Small intestine (tissue), 7 donors: ENCODE measurements around the gene TEX44. TPM values are rescaled to one million over a fixed set of nuclear protein-coding genes. Genes with fewer than 3 reads are reported as not detected.

Experiments used
- DNase-seq, 2 donors: peaks; one replicate each; pipeline versions ENCODE4 v3.0.0 to v3.0.0-alpha.2; 2013
- FAIRE-seq: peaks from 2 replicates; lab custom pipeline; 2012; peaks lifted over from hg19 to GRCh38; lab: Jason Lieb, UNC
- H3K27ac ChIP-seq, 3 donors: one replicate each; pipeline ENCODE4 v1.5.1; 2013; ENCODE audit warnings: low read length in 2 of 3, mild to moderate bottlenecking in 2 of 3, control low read depth in 1 of 3, inconsistent platforms in 1 of 3, low read depth in 1 of 3, moderate library complexity in 1 of 3
- H3K27me3 ChIP-seq, 3 donors: one replicate each; pipeline ENCODE4 v1.6.1; 2013; ENCODE audit warnings: low read length in 3 of 3, inconsistent platforms in 1 of 3; ENCODE audit not compliant: control insufficient read depth in 3 of 3, insufficient read depth in 3 of 3
- H3K36me3 ChIP-seq, 3 donors: one replicate each; pipeline ENCODE4 v1.6.1; 2013; ENCODE audit warnings: low read length in 3 of 3, inconsistent platforms in 1 of 3, low read depth in 1 of 3, mild to moderate bottlenecking in 1 of 3, moderate library complexity in 1 of 3; ENCODE audit not compliant: control insufficient read depth in 3 of 3, insufficient read depth in 2 of 3
- H3K4me1 ChIP-seq, 3 donors: one replicate each; pipeline ENCODE4 v1.6.1; 2013; ENCODE audit warnings: low read length in 2 of 3, inconsistent platforms in 1 of 3, low read depth in 1 of 3, mild to moderate bottlenecking in 1 of 3, moderate library complexity in 1 of 3; ENCODE audit not compliant: control insufficient read depth in 3 of 3, insufficient read depth in 2 of 3
- H3K4me3 ChIP-seq, 3 donors: one replicate each; pipeline ENCODE4 v1.5.1; 2013; ENCODE audit warnings: low read length in 3 of 3, control low read depth in 1 of 3, inconsistent platforms in 1 of 3, low read depth in 1 of 3, mild to moderate bottlenecking in 1 of 3, moderate library complexity in 1 of 3
- H3K9me3 ChIP-seq, 2 donors: one replicate each; pipeline ENCODE4 v1.6.1; 2013; ENCODE audit warnings: low read depth in 1 of 2, low read length in 1 of 2; ENCODE audit not compliant: control insufficient read depth in 2 of 2, insufficient read depth in 1 of 2
- WGBS, 3 donors: extraction: QIAGEN DNeasy Blood & Tissue Kit; methylation state at CpG; one replicate each; pipeline ENCODE4 v1.1.7; 2013; 5-methylcytosine and 5-hydroxymethylcytosine counted together
- polyA plus RNA-seq, 4 donors: library from polyadenylated mRNA; stranded (reverse) in 3 of 4; unstranded in 1 of 4; fragments of 200-250 nt in 3 of 4; fragments of 120-200 nt in 1 of 4; gene quantifications; one replicate each; pipeline versions ENCODE4 v1.2.1 to v1.2.3, GENCODE V29; 2013
- donor health status: healthy with polysubstance abuse.
- donor health status: control.
- donor health status: control.
- donor health status: Bipolar disorder and iron deficiency.
- donor health status: healthy.

Gene TEX44
- polyA plus RNA-seq, 4 donors: not detected

- Histone ChIP-seq H3K27me3 (no peaks in the 10 kb centered on the region), H3K36me3 (no peaks in the 10 kb centered on the region), H3K4me1 (peaks cover 4 to 56% (median 5%) of the 10 kb centered on the region in 3 donors), H3K9me3 (no peaks in the 10 kb centered on the region), H3K27ac (peak overlapping the region; percentile 34 to 99 (median 98)), H3K4me3 (peak overlapping the region; percentile 40 to 50 (median 49))
- 3 to 18% (median 15%) methylated on average over 33 to 46 of the region's 46 CpGs for WGBS, 3 donors
- no peak for FAIRE-seq
- peak in 1 of 2 donors; percentile 85 for DNase-seq
Measured at GRCh38 chr2:231614559-231615057, 21.9 kb downstream of the TEX44 start.

DNA sequence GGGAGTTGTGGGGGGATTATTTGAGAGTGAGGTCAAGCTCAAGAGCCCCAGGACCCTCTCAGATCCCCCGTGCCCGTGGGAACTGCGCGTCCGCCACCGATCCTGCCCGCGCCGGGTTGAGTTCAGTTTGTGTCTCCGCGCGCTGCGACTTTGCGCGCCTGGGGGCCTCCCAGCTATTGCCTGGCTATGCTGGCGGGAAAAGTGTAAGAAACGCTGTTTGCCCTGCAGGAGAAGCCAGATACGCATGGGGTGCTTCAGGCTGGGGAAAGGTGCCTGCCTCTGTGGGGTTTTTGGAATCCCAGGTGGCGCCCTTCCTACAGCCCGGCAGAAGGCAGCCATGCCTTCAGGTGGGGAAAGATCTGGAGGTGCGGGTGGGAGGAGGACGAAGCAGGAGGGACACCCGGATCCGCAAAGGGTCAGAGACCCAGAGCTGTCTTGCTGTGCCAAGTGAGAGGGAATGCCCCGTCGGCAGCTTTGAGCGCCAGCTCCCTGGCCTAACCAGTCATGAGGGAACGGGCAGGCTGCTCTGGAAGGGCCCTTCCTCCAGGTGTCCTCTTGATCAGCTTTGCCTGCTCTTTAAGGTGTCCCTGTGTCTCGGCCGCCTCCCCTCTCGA, 22.5 kb downstream of the TEX44 start:
- Histone ChIP-seq H3K27me3 (no peaks in the 10 kb centered on the region), H3K4me3 (peak overlapping the region in 1 of 3 donors; percentile 49), H3K36me3 (no peaks in the 10 kb centered on the region), H3K4me1 (peaks cover 4 to 57% (median 5%) of the 10 kb centered on the region in 3 donors), H3K27ac (peak overlapping the region; percentile 34 to 99 (median 98)), H3K9me3 (no peaks in the 10 kb centered on the region)
- DNase-seq: no peak
- no peak for FAIRE-seq
- 52 to 84% (median 73%) methylated on average over 27 to 31 of the region's 31 CpGs for WGBS, 3 donors

GRCh38 chr2:231616296-231616695, 23.6 kb downstream of the TEX44 start:
- H3K9me3 ChIP-seq: no peaks in the 10 kb centered on the region
- no peaks in the 10 kb centered on the region for H3K27me3 ChIP-seq
- H3K4me1 ChIP-seq: peaks cover 4 to 67% (median 5%) of the 10 kb centered on the region in 3 donors
- FAIRE-seq (no peak), DNase-seq (peak in 1 of 2 donors; percentile 81)
- peak overlapping the region in 1 of 3 donors; percentile 52 for H3K27ac ChIP-seq
- 35 to 69% (median 39%) methylated on average over 4 of the region's 4 CpGs for WGBS, 3 donors
- no peaks in the 10 kb centered on the region for H3K36me3 ChIP-seq
- H3K4me3 ChIP-seq: no peak overlapping the region

GRCh38 chr2:231617059-231617926, 24.6 kb downstream of the TEX44 start:
- no peak for DNase-seq
- H3K9me3 ChIP-seq: no peaks in the 10 kb centered on the region

DNA sequence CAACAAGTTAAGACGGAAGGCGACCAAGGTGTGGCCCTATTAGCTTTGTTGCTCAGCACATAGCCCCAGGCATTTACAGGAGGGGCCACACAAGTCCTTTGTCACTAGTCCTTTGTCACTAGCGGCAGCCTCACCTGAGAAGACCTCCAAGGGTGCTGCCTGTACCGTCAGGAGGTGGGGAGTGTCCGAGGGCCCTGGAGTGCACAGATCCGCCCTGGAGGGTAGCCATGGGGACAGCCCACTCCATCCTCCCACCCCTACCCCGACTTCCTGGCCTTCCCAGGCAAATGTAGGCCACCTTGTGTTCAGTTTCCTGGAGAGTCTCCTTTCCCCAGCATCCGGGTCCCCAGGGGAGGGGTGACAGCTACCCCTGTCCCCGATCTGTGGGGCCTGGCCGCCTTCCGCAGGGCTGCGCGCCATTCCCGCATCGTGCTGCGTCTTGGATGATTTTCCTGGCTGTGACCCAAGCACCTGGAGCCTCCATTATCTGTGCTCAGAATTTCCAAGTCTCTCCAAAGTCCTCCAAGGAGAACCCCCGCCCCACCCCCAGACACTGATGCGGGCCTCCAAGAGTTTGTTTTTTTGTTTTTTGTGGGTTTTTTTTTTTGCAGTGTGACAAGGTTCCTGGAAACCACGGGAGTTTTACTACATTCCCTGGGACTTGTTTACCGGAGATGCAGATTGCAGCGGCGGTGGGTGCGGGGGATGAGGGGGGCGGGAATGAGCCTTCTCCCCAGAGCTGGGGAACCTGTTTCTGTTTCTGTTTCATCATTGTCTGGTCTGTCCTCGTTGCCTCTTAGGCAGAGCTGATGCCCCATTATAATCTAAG, 28.6 kb downstream of the TEX44 start:
- DNase-seq: peak in 1 of 2 donors; percentile 79
- 18 to 29% (median 28%) methylated on average over 25 of the region's 25 CpGs for WGBS, 3 donors

More at GRCh38 chr2:231617059-231617926, 24.6 kb downstream of the TEX44 start:
- 60 to 64% (median 62%) methylated on average over 13 of the region's 13 CpGs for WGBS, 3 donors
- H3K27me3 ChIP-seq: no peaks in the 10 kb centered on the region
- peaks cover 4 to 64% (median 5%) of the 10 kb centered on the region in 3 donors for H3K4me1 ChIP-seq
- no peaks in the 10 kb centered on the region for H3K36me3 ChIP-seq
- no peak overlapping the region for H3K4me3 ChIP-seq
- H3K27ac ChIP-seq: peak overlapping the region in 1 of 3 donors; percentile 52
- FAIRE-seq: no peak

GRCh38 chr2:231622963-231623362, 30.3 kb downstream of the TEX44 start:
- 93 to 96% (median 93%) methylated on average over 10 of the region's 10 CpGs for WGBS, 3 donors
- Histone ChIP-seq H3K27me3 (no peaks in the 10 kb centered on the region), H3K4me3 (no peak overlapping the region), H3K27ac (no peak overlapping the region), H3K36me3 (no peaks in the 10 kb centered on the region), H3K4me1 (peaks cover 0 to 21% (median 0%) of the 10 kb centered on the region in 3 donors), H3K9me3 (no peaks in the 10 kb centered on the region)
- DNase-seq (no peak), FAIRE-seq (no peak)

More for the DNA sequence above, 28.6 kb downstream of the TEX44 start:
- no peaks in the 10 kb centered on the region for H3K36me3 ChIP-seq
- no peak for FAIRE-seq
- H3K27me3 ChIP-seq: no peaks in the 10 kb centered on the region
- peaks cover 0 to 30% (median 0%) of the 10 kb centered on the region in 3 donors for H3K4me1 ChIP-seq
- H3K9me3 ChIP-seq: no peaks in the 10 kb centered on the region
- peak overlapping the region in 1 of 3 donors; percentile 5 for H3K4me3 ChIP-seq
- H3K27ac ChIP-seq: peak overlapping the region; percentile 9 to 78 (median 37)

DNA sequence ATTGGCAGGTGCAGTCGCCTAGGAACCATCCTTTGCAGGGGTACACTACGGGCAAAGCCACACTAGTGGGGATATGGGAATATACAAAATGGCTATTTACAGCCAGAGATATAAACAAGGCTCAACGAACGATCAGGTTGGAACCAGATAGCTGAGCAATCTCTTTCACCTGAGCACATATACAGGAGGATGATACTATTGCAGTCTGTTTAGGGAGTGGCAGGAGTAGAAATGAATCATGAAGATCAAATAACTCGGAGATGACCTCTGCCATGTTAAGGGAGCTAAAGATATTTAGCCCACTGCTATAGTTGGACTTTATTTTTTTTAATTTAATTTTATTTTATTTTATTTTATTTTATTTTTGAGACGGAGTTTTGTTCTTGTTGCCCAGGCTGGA, 33.8 kb downstream of the TEX44 start:
- H3K4me1 ChIP-seq: peaks cover 0 to 9% (median 0%) of the 10 kb centered on the region in 3 donors
- H3K9me3 ChIP-seq: no peaks in the 10 kb centered on the region
- H3K27ac ChIP-seq: no peak overlapping the region
- DNase-seq (no peak), FAIRE-seq (no peak)
- no peak overlapping the region for H3K4me3 ChIP-seq
- no peaks in the 10 kb centered on the region for H3K36me3 ChIP-seq
- WGBS, 3 donors: 55 to 81% (median 78%) methylated on average over 6 of the region's 6 CpGs
- H3K27me3 ChIP-seq: no peaks in the 10 kb centered on the region
